DOHH2 (cell line): Measurements from ENCODE around the gene PRIM2.
"Not testable (repeated sequence)": the region's sequence is repeated elsewhere in the genome, so short reads cannot be mapped to it uniquely, and the experiment has no call there.

Experiments used
- CTCF ChIP-seq: fragments of 200-600 bp; sonication (generic); IDR thresholded peaks from one replicate; pipeline ENCODE4 v1.5.1; 2014; ENCODE audit warnings: antibody characterized with exemption, mild to moderate bottlenecking, low read depth, low read length; ENCODE audit not compliant: poor library complexity, severe bottlenecking
- EZH2phosphoT487 ChIP-seq: fragments of 200-600 bp; sonication (generic); IDR thresholded peaks from 2 replicates; pipeline ENCODE4 v1.6.1; 2017; ENCODE audit warnings: borderline replicate concordance, mild to moderate bottlenecking, antibody characterized with exemption, low read length, moderate library complexity, mixed read lengths

- not testable (repeated sequence) for TF ChIP-seq CTCF, EZH2phosphoT487
Measured at GRCh38 chr6:57470148-57470547, 152.7 kb downstream of the PRIM2 start.
